Measurements from ENCODE around the gene HTR1B. TPM values are rescaled to one million over a fixed set of nuclear protein-coding genes. Genes with fewer than 3 reads are reported as not detected.

Gene HTR1B
- total and polyA plus RNA-seq, 2 experiments from 2014 or later: 0.47 TPM; not detected in 1

- Histone ChIP-seq H3K27ac (peak overlapping the region; percentile 71), H3K4me1 (ENCODE audit: insufficient read depth) (no peaks in the 10 kb centered on the region), H4K20me1 (ENCODE audit: insufficient read depth, poor library complexity, severe bottlenecking) (no peaks in the 10 kb centered on the region), H3K4me3 (no peak overlapping the region), H3K27me3 (peaks cover 16% of the 10 kb centered on the region), H3K9me2 (replicated peaks; ENCODE audit: insufficient read depth) (no peaks in the 10 kb centered on the region), H2AFZ (no peak overlapping the region), H3K9me3 (ENCODE audit: low read depth) (no peaks in the 10 kb centered on the region), H3K79me2 (no peaks in the 10 kb centered on the region), H3K36me3 (replicated peaks; ENCODE audit: insufficient read depth, low read depth) (no peaks in the 10 kb centered on the region), H3K4me2 (peak overlapping the region; percentile 29)
- peak; percentile 89 for DNase-seq (ENCODE audit: low spot score)
- 18% methylated on average over 6 of the region's 6 CpGs for WGBS (ENCODE audit: low lambda C conversion rate, missing lambda C conversion rate)
- peak; percentile 84 for TF ChIP-seq CTCF (IDR thresholded peaks at IDR 0.05; ENCODE audit: poor library complexity)
- TF ChIP-seq EZH2 (IDR thresholded peaks at IDR 0.05; ENCODE audit: borderline replicate concordance): no peak
- TF ChIP-seq EZH2phosphoT487 (IDR thresholded peaks at IDR 0.05; ENCODE audit: low read depth, severe bottlenecking, unreplicated experiment): no peak
Observed at GRCh38 chr6:77457720-77458349, 5.5 kb downstream of the HTR1B start.

GRCh38 chr6:77456531-77457248 lies 6.6 kb downstream of the HTR1B start:
- no peak overlapping the region for H2AFZ ChIP-seq
- peak overlapping the region; percentile 71 for H3K27ac ChIP-seq
- H3K4me3 ChIP-seq: no peak overlapping the region
- no peaks in the 10 kb centered on the region for H3K36me3 ChIP-seq (replicated peaks; ENCODE audit: insufficient read depth, low read depth)
- H3K4me1 ChIP-seq (ENCODE audit: insufficient read depth): no peaks in the 10 kb centered on the region
- no peaks in the 10 kb centered on the region for H3K9me3 ChIP-seq (ENCODE audit: low read depth)
- 54% methylated on average over 5 of the region's 5 CpGs for WGBS (ENCODE audit: low lambda C conversion rate, missing lambda C conversion rate)
- peaks cover 4% of the 10 kb centered on the region for H3K27me3 ChIP-seq
- DNase-seq (ENCODE audit: low spot score): peak; percentile 54
- H4K20me1 ChIP-seq (ENCODE audit: insufficient read depth, poor library complexity, severe bottlenecking): no peaks in the 10 kb centered on the region
- peak overlapping the region; percentile 29 for H3K4me2 ChIP-seq
- H3K79me2 ChIP-seq: no peaks in the 10 kb centered on the region
- TF ChIP-seq EZH2 (IDR thresholded peaks at IDR 0.05; ENCODE audit: borderline replicate concordance) (no peak), CTCF (IDR thresholded peaks at IDR 0.05; ENCODE audit: poor library complexity) (no peak), EZH2phosphoT487 (IDR thresholded peaks at IDR 0.05; ENCODE audit: low read depth, severe bottlenecking, unreplicated experiment) (no peak)
- H3K9me2 ChIP-seq (replicated peaks; ENCODE audit: insufficient read depth): no peaks in the 10 kb centered on the region

GRCh38 chr6:77455271-77455670 lies 8.0 kb downstream of the HTR1B start:
- Histone ChIP-seq H3K79me2 (no peaks in the 10 kb centered on the region), H3K9me3 (ENCODE audit: low read depth) (no peaks in the 10 kb centered on the region), H2AFZ (no peak overlapping the region), H3K4me1 (ENCODE audit: insufficient read depth) (no peaks in the 10 kb centered on the region), H3K9me2 (replicated peaks; ENCODE audit: insufficient read depth) (no peaks in the 10 kb centered on the region), H4K20me1 (ENCODE audit: insufficient read depth, poor library complexity, severe bottlenecking) (no peaks in the 10 kb centered on the region), H3K27me3 (no peaks in the 10 kb centered on the region), H3K27ac (no peak overlapping the region), H3K4me2 (no peak overlapping the region), H3K4me3 (no peak overlapping the region), H3K36me3 (replicated peaks; ENCODE audit: insufficient read depth, low read depth) (no peaks in the 10 kb centered on the region)
- TF ChIP-seq EZH2 (IDR thresholded peaks at IDR 0.05; ENCODE audit: borderline replicate concordance): no peak
- TF ChIP-seq EZH2phosphoT487 (IDR thresholded peaks at IDR 0.05; ENCODE audit: low read depth, severe bottlenecking, unreplicated experiment): no peak
- TF ChIP-seq CTCF (IDR thresholded peaks at IDR 0.05; ENCODE audit: poor library complexity): no peak
- no peak for DNase-seq (ENCODE audit: low spot score)

Data from hepatocyte (in vitro differentiated cells).